Retinal pigment epithelial cell (primary cell): Measurements from ENCODE around the gene CRB3.

Experiments used
- DNase-seq: peaks from one replicate; pipeline ENCODE4 v3.0.0-alpha.2; 2010; ENCODE audit warnings: low read depth
- H3K4me3 ChIP-seq: 2 replicates; pipeline ENCODE4 v1.5.1; 2011; ENCODE audit warnings: mild to moderate bottlenecking, low read length, control low read depth, moderate library complexity
- TF ChIP-seq, protein P1 (sequence below): conservative IDR thresholded peaks from 2 replicates; pipeline ENCODE4 v1.5.1; 2011; ENCODE audit warnings: low read depth, low read length, control low read depth, inconsistent platforms

CRB3 gene

DNA sequence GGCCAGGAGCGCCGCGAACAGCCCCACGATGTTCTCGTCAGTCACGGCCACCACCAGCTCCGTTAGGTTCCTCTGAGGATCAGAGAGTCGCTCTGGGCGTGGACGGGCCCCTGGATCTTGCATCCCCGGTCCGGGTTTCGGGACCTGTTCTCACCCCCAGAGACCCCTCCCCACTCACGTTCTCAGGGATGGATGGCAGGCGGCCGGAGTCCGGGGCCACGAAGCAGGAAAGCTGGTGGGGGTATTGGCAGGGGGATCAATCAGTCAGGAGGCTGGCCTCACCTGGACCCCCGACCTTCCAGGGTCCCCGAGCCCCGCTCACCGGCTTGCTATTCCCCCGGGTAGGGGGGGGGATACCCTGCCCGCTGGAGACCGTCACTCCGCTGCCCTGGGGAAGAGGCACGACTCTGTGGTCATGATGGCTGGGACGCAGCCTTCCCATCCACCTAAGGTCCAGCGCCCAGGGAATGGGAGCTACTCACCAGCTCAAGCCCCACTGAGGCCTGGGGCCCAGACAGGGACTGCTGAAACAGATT is 12.9 kb downstream of the CRB3 start:
- peak overlapping the region; percentile 35 for H3K4me3 ChIP-seq
- no peak for DNase-seq
- TF ChIP-seq, protein P1, sequence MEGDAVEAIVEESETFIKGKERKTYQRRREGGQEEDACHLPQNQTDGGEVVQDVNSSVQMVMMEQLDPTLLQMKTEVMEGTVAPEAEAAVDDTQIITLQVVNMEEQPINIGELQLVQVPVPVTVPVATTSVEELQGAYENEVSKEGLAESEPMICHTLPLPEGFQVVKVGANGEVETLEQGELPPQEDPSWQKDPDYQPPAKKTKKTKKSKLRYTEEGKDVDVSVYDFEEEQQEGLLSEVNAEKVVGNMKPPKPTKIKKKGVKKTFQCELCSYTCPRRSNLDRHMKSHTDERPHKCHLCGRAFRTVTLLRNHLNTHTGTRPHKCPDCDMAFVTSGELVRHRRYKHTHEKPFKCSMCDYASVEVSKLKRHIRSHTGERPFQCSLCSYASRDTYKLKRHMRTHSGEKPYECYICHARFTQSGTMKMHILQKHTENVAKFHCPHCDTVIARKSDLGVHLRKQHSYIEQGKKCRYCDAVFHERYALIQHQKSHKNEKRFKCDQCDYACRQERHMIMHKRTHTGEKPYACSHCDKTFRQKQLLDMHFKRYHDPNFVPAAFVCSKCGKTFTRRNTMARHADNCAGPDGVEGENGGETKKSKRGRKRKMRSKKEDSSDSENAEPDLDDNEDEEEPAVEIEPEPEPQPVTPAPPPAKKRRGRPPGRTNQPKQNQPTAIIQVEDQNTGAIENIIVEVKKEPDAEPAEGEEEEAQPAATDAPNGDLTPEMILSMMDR, result no peak

DNA sequence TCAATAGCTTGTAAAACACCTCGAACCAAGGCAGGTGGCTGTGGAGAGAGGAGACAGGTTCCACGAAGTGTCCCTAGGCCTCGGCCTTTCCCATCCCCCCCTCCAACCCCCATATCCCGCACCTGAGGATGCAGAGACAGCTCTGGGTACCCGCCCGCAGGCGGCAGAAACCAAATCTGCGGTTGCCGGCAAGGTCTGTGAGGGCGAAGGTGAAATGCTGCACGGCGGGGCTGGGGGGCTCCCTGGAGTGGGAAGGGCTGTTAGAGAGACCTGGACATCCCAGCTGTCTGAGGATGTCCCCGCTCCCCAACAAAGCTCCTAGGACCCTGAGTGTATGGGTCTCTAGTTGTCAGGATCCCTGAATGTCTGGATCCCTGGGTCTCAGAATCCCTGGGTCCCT is 14.7 kb downstream of the CRB3 start:
- H3K4me3 ChIP-seq, result no peak overlapping the region
- TF ChIP-seq, protein P1, result no peak
- DNase-seq, result no peak

DNA sequence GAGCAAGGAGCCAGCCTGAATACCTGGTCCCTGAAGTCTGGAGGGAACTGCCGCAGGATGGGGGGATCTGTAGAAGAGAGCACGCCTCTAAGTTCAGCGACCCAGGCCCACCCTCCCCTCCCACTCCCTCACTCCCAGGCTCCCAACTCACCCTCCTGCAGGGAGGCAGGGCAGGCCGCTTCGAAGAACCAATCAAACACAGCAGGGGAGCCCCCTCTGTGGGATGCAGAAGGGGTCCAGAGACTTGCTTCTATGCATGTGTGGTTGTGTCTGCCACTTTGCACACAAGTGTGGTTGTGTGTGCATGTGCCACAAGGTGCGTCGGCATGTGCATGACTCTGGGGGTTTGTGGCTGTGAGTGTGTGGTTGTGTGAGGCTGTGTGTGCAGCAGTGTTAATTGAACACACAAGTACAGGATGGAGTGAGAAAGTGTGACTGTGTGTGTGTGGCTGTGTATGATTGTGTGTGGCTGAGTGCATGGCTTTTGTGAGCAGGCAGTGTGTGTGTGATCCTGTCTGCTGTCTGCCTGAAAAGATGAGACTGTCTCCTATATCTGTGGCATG is 15.8 kb downstream of the CRB3 start:
- DNase-seq, result no peak
- no peak overlapping the region for H3K4me3 ChIP-seq
- TF ChIP-seq, protein P1, result no peak

DNA sequence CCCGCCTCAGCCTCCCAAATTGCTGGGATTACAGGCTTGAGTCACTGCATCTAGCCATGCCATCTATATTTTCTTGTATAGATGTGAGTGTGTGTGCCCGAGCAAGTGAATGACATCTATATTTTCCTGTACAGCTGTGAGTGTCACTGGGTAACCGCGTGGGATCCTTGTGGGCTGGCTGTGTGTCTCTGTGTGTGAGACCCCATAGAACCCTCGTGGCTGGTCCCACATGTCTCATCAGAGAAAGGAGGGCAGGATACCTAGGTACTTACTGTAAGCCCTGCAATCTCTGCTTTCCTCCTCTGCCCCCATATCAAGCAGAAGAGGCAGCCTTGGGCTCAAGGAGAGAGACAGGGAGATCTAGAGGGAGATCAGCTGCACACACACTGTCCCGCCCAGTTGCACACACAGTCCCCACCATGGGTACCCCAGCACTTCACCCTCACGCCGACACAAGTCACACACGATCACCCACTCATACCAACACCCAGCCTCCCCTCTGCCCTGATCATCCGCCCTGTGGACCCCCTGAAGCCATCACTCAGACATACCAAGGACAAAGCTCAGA is 16.9 kb downstream of the CRB3 start:
- TF ChIP-seq, protein P1, result no peak
- DNase-seq, result no peak
- no peak overlapping the region for H3K4me3 ChIP-seq

DNA sequence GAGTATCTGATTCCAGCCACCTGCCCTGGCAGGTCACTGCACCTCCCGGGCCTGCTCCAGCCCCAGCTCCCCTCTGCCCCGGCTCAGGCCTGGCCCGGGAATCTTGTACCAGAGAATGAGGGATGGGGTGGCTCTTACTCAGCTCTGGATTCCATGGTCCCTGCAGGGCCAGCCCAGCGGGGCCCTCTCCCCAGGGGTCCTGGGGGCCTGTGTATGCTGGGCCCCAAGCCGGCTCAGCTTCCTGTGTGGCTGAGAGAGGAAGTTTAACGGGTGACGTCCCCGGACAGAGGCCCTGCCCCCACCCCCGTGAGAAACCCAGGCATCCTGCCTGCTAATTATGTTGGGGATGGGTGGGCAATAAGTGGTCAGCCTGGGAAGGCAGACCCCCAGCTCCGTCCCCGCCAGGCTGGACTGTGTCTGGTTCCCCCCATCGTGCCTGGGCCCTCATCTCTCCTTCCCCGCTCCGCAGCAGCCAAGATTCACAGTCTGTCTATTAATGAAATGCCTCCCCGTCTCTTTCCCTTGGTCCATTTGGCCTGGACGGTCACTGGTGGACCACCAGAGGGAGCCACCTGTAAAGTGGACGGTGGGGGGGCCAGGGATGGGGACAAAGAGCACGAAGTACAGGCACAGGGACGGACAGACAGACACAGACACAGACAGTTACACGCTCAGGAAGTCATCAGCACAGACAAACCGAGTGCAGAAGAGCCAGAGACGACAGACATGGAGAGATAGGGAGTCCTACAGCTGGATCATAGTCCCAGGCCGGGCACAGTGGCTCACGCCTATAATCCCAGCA is 17.7 kb downstream of the CRB3 start, which contains the start of gene DENND1C:
TSS of gene DENND1C (minus strand) at position 247 of the 802 bp plus-strand sequence. CDS start at position 155, 92 bp downstream.
- DNase-seq, result no peak
- H3K4me3 ChIP-seq, result no peak within 1 kb of the TSS
- TF ChIP-seq, protein P1, result peak; percentile 75

DNA sequence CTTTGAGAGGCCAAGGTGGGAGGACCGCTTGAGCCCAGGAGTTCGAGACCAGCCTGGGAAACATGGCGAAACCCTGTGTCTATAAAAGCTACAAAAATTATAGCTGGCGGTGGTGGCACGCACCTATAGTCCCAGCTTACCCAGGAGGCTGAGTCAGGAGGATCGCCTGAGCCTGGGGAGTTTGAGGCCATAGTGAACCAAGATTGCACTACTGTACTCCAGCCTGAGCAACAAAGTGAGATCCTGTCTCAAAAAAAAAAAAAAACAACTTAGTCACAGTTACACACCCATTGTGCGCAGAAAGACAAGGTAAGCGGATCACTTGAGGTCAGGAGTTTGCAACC is 18.2 kb downstream of the CRB3 start:
- H3K4me3 ChIP-seq, result no peak overlapping the region
- TF ChIP-seq, protein P1, result no peak
- no peak for DNase-seq
